DOHH2 (cell line): ENCODE results near the gene SELENON.

ENCODE experiments used
- H3F3A ChIP-seq: fragments of 200-600 bp; sonication (generic), shearing (Covaris generic); 2 replicates; pipeline ENCODE4 v1.6.0; 2016; ENCODE audit warnings: antibody characterized with exemption, mild to moderate bottlenecking; ENCODE audit not compliant: control insufficient read depth, insufficient read depth
- H3K27ac ChIP-seq: fragments of 200-600 bp; sonication (generic); 2 replicates; pipeline ENCODE4 v1.5.1; 2014; ENCODE audit warnings: low read depth, mild to moderate bottlenecking, low read length, moderate library complexity
- H3K27me3 ChIP-seq: fragments of 200-600 bp; sonication (generic); 2 replicates; pipeline ENCODE4 v1.6.1; 2014; ENCODE audit warnings: mild to moderate bottlenecking, low read length, mixed read lengths; ENCODE audit not compliant: control insufficient read depth
- H3K36me3 ChIP-seq: fragments of 200-600 bp; sonication (generic); 2 replicates; pipeline ENCODE4 v1.6.1; 2014; ENCODE audit warnings: mild to moderate bottlenecking, low read length, moderate library complexity, mixed read lengths; ENCODE audit not compliant: control insufficient read depth
- H3K4me1 ChIP-seq: fragments of 200-600 bp; sonication (generic); 2 replicates; pipeline ENCODE4 v1.6.1; 2014; ENCODE audit warnings: mild to moderate bottlenecking, low read length, mixed read lengths; ENCODE audit not compliant: control insufficient read depth
- H3K4me2 ChIP-seq: fragments of 200-600 bp; sonication (generic); 2 replicates; pipeline ENCODE4 v1.6.0; 2014; ENCODE audit warnings: mild to moderate bottlenecking, low read length, moderate library complexity
- H3K4me3 ChIP-seq: fragments of 200-600 bp; sonication (generic); 2 replicates; pipeline ENCODE4 v1.5.1; 2014; ENCODE audit warnings: mild to moderate bottlenecking, low read length, mixed read lengths
- H3K79me2 ChIP-seq: fragments of 200-600 bp; sonication (generic); 2 replicates; pipeline ENCODE4 v1.6.1; 2014; ENCODE audit warnings: mild to moderate bottlenecking, low read length, mixed read lengths; ENCODE audit not compliant: control insufficient read depth
- H3K9me2 ChIP-seq: fragments of 200-600 bp; sonication (generic); replicated peaks from 2 replicates; pipeline ENCODE4 v1.6.1; 2014; ENCODE audit warnings: mild to moderate bottlenecking, low read length, mixed read lengths; ENCODE audit not compliant: control insufficient read depth
- H3K9me3 ChIP-seq: fragments of 200-600 bp; sonication (generic); 2 replicates; pipeline ENCODE4 v1.6.1; 2014; ENCODE audit warnings: antibody characterized with exemption, low read length, mixed read lengths; ENCODE audit not compliant: control insufficient read depth, insufficient read depth
- H4K20me1 ChIP-seq: fragments of 200-600 bp; sonication (generic); 2 replicates; pipeline ENCODE4 v1.6.0; 2014; ENCODE audit warnings: low read depth, mild to moderate bottlenecking, antibody characterized with exemption, low read length, moderate library complexity; ENCODE audit not compliant: control insufficient read depth, insufficient read depth
- CTCF ChIP-seq: fragments of 200-600 bp; sonication (generic); IDR thresholded peaks from one replicate; pipeline ENCODE4 v1.5.1; 2014; ENCODE audit warnings: antibody characterized with exemption, mild to moderate bottlenecking, low read depth, low read length; ENCODE audit not compliant: poor library complexity, severe bottlenecking
- EZH2phosphoT487 ChIP-seq: fragments of 200-600 bp; sonication (generic); IDR thresholded peaks from 2 replicates; pipeline ENCODE4 v1.6.1; 2017; ENCODE audit warnings: borderline replicate concordance, mild to moderate bottlenecking, antibody characterized with exemption, low read length, moderate library complexity, mixed read lengths

The SELENON gene

GRCh38 chr1:25786887-25787759 is 12.9 kb upstream of the SELENON start:
- H3K4me2 ChIP-seq = no peak overlapping the region
- no peak overlapping the region for H3K27ac ChIP-seq
- no peaks in the 10 kb centered on the region for H3K4me1 ChIP-seq

GRCh38 chr1:25787760-25788166 is 12.2 kb upstream of the SELENON start:
- Histone ChIP-seq H4K20me1 (no peaks in the 10 kb centered on the region), H3K9me2 (no peaks in the 10 kb centered on the region), H3K9me3 (no peaks in the 10 kb centered on the region), H3K36me3 (no peaks in the 10 kb centered on the region), H3K4me1 (no peaks in the 10 kb centered on the region), H3K27ac (no peak overlapping the region), H3K27me3 (peaks cover 31% of the 10 kb centered on the region), H3K4me2 (no peak overlapping the region), H3K4me3 (no peak overlapping the region), H3K79me2 (no peaks in the 10 kb centered on the region), H3F3A (no peaks in the 10 kb centered on the region)
- TF ChIP-seq CTCF (no peak), EZH2phosphoT487 (no peak)

More at GRCh38 chr1:25786887-25787759, 12.9 kb upstream of the SELENON start:
- no peak overlapping the region for H3K4me3 ChIP-seq
- H3K9me3 ChIP-seq = no peaks in the 10 kb centered on the region
- no peaks in the 10 kb centered on the region for H3F3A ChIP-seq
- no peaks in the 10 kb centered on the region for H3K9me2 ChIP-seq
- H3K79me2 ChIP-seq = no peaks in the 10 kb centered on the region
- no peaks in the 10 kb centered on the region for H4K20me1 ChIP-seq
- no peaks in the 10 kb centered on the region for H3K36me3 ChIP-seq
- H3K27me3 ChIP-seq = peaks cover 31% of the 10 kb centered on the region
- TF ChIP-seq CTCF (no peak), EZH2phosphoT487 (no peak)

- Histone ChIP-seq H3K27me3 (peaks cover 32% of the 10 kb centered on the region), H3K9me2 (no peaks in the 10 kb centered on the region), H3K79me2 (no peaks in the 10 kb centered on the region), H3K9me3 (no peaks in the 10 kb centered on the region), H3K4me3 (no peak overlapping the region), H3K36me3 (no peaks in the 10 kb centered on the region), H4K20me1 (no peaks in the 10 kb centered on the region), H3K4me1 (no peaks in the 10 kb centered on the region), H3K27ac (no peak overlapping the region), H3F3A (no peaks in the 10 kb centered on the region), H3K4me2 (no peak overlapping the region)
- TF ChIP-seq CTCF (no peak), EZH2phosphoT487 (no peak)
These were observed 9.5 kb upstream of the SELENON start for GRCh38 chr1:25790472-25790871.
